H9 (cell line): ENCODE measurements around the gene STIL. TPM values are rescaled to one million over a fixed set of nuclear protein-coding genes. Genes with fewer than 3 reads are reported as not detected.

Experiments
- DNase-seq: peaks from one replicate; pipeline ENCODE4 v3.0.0-alpha.2; 2017
- H2AFZ ChIP-seq: one replicate; pipeline ENCODE4 v1.6.1; 2013; ENCODE audit warnings: mild to moderate bottlenecking, low read length, control low read depth, moderate library complexity
- H2AK5ac ChIP-seq: 2 replicates; pipeline ENCODE4 v1.6.1; 2013; ENCODE audit warnings: low read length, control low read depth, mixed read lengths; ENCODE audit not compliant: insufficient read length
- H2BK120ac ChIP-seq: one replicate; pipeline ENCODE4 v1.6.1; 2013; ENCODE audit warnings: low read depth, mild to moderate bottlenecking, low read length, control low read depth, inconsistent platforms; ENCODE audit not compliant: poor library complexity, severe bottlenecking
- H2BK12ac ChIP-seq: 2 replicates; pipeline ENCODE4 v1.6.1; 2013; ENCODE audit warnings: low read length, control low read depth, mixed read lengths, low read depth; ENCODE audit not compliant: insufficient read length
- H2BK15ac ChIP-seq: 2 replicates; pipeline ENCODE4 v1.6.1; 2013; ENCODE audit warnings: low read depth, low read length, control low read depth
- H2BK20ac ChIP-seq: one replicate; pipeline ENCODE4 v1.6.1; 2013; ENCODE audit warnings: low read depth, mild to moderate bottlenecking, low read length, control low read depth, inconsistent platforms; ENCODE audit not compliant: poor library complexity, severe bottlenecking
- H2BK5ac ChIP-seq: 2 replicates; pipeline ENCODE4 v1.6.1; 2013; ENCODE audit warnings: low read length, control low read depth, mixed read lengths; ENCODE audit not compliant: insufficient read length
- H3K14ac ChIP-seq: 2 replicates; pipeline ENCODE4 v1.6.1; 2013; ENCODE audit warnings: low read length, control low read depth; ENCODE audit not compliant: insufficient read depth
- H3K18ac ChIP-seq: 2 replicates; pipeline ENCODE4 v1.6.1; 2013; ENCODE audit warnings: low read depth, mild to moderate bottlenecking, mixed read lengths, low read length, control low read depth; ENCODE audit not compliant: insufficient read length
- H3K23ac ChIP-seq: 2 replicates; pipeline ENCODE4 v1.6.1; 2013; ENCODE audit warnings: low read length, control low read depth, mixed read lengths, low read depth; ENCODE audit not compliant: insufficient read length
- H3K23me2 ChIP-seq: 2 replicates; pipeline ENCODE4 v1.6.1; 2013; ENCODE audit warnings: low read depth, mild to moderate bottlenecking, mixed read lengths, low read length, control low read depth; ENCODE audit not compliant: insufficient read length, poor library complexity, severe bottlenecking
- H3K27ac ChIP-seq: 2 replicates; pipeline ENCODE4 v1.5.1; 2013; ENCODE audit warnings: low read length, control low read depth, mixed read lengths, low read depth; ENCODE audit not compliant: insufficient read length
- H3K27me3 ChIP-seq: 2 replicates; pipeline ENCODE4 v1.6.1; 2013; ENCODE audit warnings: low read length, control low read depth, inconsistent platforms; ENCODE audit not compliant: insufficient read depth
- H3K4ac ChIP-seq: 2 replicates; pipeline ENCODE4 v1.6.1; 2013; ENCODE audit warnings: low read depth, mild to moderate bottlenecking, control low read depth, inconsistent platforms, low read length, moderate library complexity
- H3K4me1 ChIP-seq: 2 replicates; pipeline ENCODE4 v1.6.1; 2013; ENCODE audit warnings: low read length, control low read depth, inconsistent platforms; ENCODE audit not compliant: insufficient read depth
- H3K4me2 ChIP-seq: 2 replicates; pipeline ENCODE4 v1.6.1; 2013; ENCODE audit warnings: low read length, control low read depth, mixed read lengths; ENCODE audit not compliant: insufficient read length, insufficient read depth
- H3K56ac ChIP-seq: 2 replicates; pipeline ENCODE4 v1.6.1; 2013; ENCODE audit warnings: low read depth, mild to moderate bottlenecking, mixed read lengths, low read length, control low read depth; ENCODE audit not compliant: insufficient read length
- H3K79me1 ChIP-seq: 2 replicates; pipeline ENCODE4 v1.6.1; 2013; ENCODE audit warnings: low read depth, mild to moderate bottlenecking, moderate library complexity, low read length, control low read depth, inconsistent platforms; ENCODE audit not compliant: insufficient read depth, poor library complexity, severe bottlenecking
- H3K79me2 ChIP-seq: 2 replicates; pipeline ENCODE4 v1.6.1; 2013; ENCODE audit warnings: low read length, control low read depth, inconsistent platforms; ENCODE audit not compliant: insufficient read depth
- H3K9ac ChIP-seq: 2 replicates; pipeline ENCODE4 v1.6.1; 2013; ENCODE audit warnings: low read length, control low read depth, mixed read lengths; ENCODE audit not compliant: insufficient read length; ENCODE audit errors: extremely low read depth
- H3K9me3 ChIP-seq: one replicate; pipeline ENCODE4 v1.6.1; 2013; ENCODE audit warnings: low read depth, low read length, inconsistent platforms; ENCODE audit not compliant: control insufficient read depth
- H3T11ph ChIP-seq: one replicate; pipeline ENCODE4 v1.6.1; 2013; ENCODE audit warnings: mild to moderate bottlenecking, low read length, control low read depth, inconsistent platforms
- H4K20me1 ChIP-seq: one replicate; pipeline ENCODE4 v1.6.1; 2013; ENCODE audit not compliant: control insufficient read depth, insufficient read length, insufficient read depth
- H4K5ac ChIP-seq: 2 replicates; pipeline ENCODE4 v1.6.1; 2013; ENCODE audit warnings: low read depth, mild to moderate bottlenecking, mixed read lengths, low read length, control low read depth; ENCODE audit not compliant: insufficient read length
- H4K8ac ChIP-seq: replicated peaks from 2 replicates; pipeline ENCODE4 v1.6.1; 2013; ENCODE audit warnings: low read length, control low read depth, mixed read lengths, low read depth; ENCODE audit not compliant: insufficient read length
- H4K91ac ChIP-seq: 2 replicates; pipeline ENCODE4 v1.6.1; 2013; ENCODE audit warnings: low read depth, mild to moderate bottlenecking, moderate library complexity, mixed read lengths, low read length, control low read depth; ENCODE audit not compliant: insufficient read length
- H3K27ac Mint-ChIP-seq, 3 experiments: 2 replicates in 2 of 3; 3 replicates in 1 of 3; pipeline ENCODE4 v1.8.0; 2020 to 2021; ENCODE audit warnings: mixed read lengths in 3 of 3, mild to moderate bottlenecking in 1 of 3, moderate library complexity in 1 of 3
- H3K27me3 Mint-ChIP-seq: 2 replicates; pipeline ENCODE4 v1.8.0; 2021; ENCODE audit warnings: low read depth, mild to moderate bottlenecking, moderate library complexity, mixed read lengths
- H3K36me3 Mint-ChIP-seq, 3 experiments: 2 replicates in 2 of 3; 3 replicates in 1 of 3; pipeline ENCODE4 v1.8.0; 2020 to 2021; ENCODE audit warnings: low read depth in 3 of 3, mixed read lengths in 3 of 3; ENCODE audit not compliant: insufficient read depth in 1 of 3
- H3K4me1 Mint-ChIP-seq, 2 experiments: 2 replicates each; pipeline ENCODE4 v1.8.0; 2020; ENCODE audit warnings: mixed read lengths in 2 of 2
- H3K4me3 Mint-ChIP-seq, 2 experiments: 2 replicates in 1 of 2; 3 replicates in 1 of 2; pipeline ENCODE4 v1.8.0; 2020 to 2021; ENCODE audit warnings: mild to moderate bottlenecking in 2 of 2, mixed read lengths in 2 of 2, moderate library complexity in 1 of 2
- H3K9me3 Mint-ChIP-seq, 2 experiments: 2 replicates in 1 of 2; 3 replicates in 1 of 2; pipeline ENCODE4 v1.8.0; 2020; ENCODE audit warnings: mild to moderate bottlenecking in 2 of 2, mixed read lengths in 2 of 2, moderate library complexity in 1 of 2
- WGBS: extraction: QIAGEN DNeasy Blood & Tissue Kit; methylation state at CpG from one replicate; pipeline ENCODE4 v1.1.7; 2013; ENCODE audit warnings: missing lambda C conversion rate, low lambda C conversion rate, mixed read lengths; ENCODE audit not compliant: insufficient read length; ENCODE audit errors: extremely low coverage; 5-methylcytosine and 5-hydroxymethylcytosine counted together
- total RNA-seq: library from RNA; stranded (reverse); gene quantifications from 2 replicates; pipeline ENCODE4 v1.2.1, GENCODE V29; 2021
- TF ChIP-seq, protein P1 (sequence below): fragments of 200-600 bp; sonication (generic); conservative IDR thresholded peaks from 3 replicates; pipeline ENCODE4 v1.8.0; 2021; ENCODE audit warnings: antibody characterized with exemption, mild to moderate bottlenecking

The STIL gene
- total RNA-seq, 1 experiment from 2014 or later: 26.6 TPM

GRCh38 chr1:47208374-47208850 is 105.5 kb downstream of the STIL start:
- Mint-ChIP-seq H3K27ac (no peak overlapping the region), H3K4me3 (peak overlapping the region; percentile 41 to 70), H3K9me3 (peaks cover 6 to 7% of the 10 kb centered on the region in 2 experiments; a peak in 4 of 5 replicates), H3K27me3 (peaks cover 73% of the 10 kb centered on the region), H3K36me3 (no peaks in the 10 kb centered on the region; a peak in 1 of 7 replicates), H3K4me1 (peaks cover 33 to 35% of the 10 kb centered on the region in 2 experiments)
- Histone ChIP-seq H4K91ac (no peak overlapping the region), H2BK12ac (no peak overlapping the region), H2BK15ac (no peak overlapping the region), H2BK5ac (no peak overlapping the region), H4K8ac (no peak overlapping the region), H3K23me2 (no peaks in the 10 kb centered on the region), H3K14ac (no peak overlapping the region), H3K79me1 (no peaks in the 10 kb centered on the region), H3K4ac (no peak overlapping the region), H2BK120ac (no peak overlapping the region), H3K18ac (no peak overlapping the region), H3K27me3 (no peaks in the 10 kb centered on the region; the same call in 1 of the 2 replicates), H3K23ac (no peak overlapping the region), H3K56ac (no peak overlapping the region), H2AFZ (no peak overlapping the region), H3K79me2 (no peaks in the 10 kb centered on the region), H3K4me2 (peak overlapping the region; percentile 11), H2BK20ac (no peak overlapping the region), H4K5ac (no peak overlapping the region), H3K27ac (no peak overlapping the region), H3K9me3 (no peaks in the 10 kb centered on the region), H3K4me1 (peaks cover 2% of the 10 kb centered on the region; the same call in 1 of the 2 replicates), H4K20me1 (no peaks in the 10 kb centered on the region), H2AK5ac (no peak overlapping the region), H3T11ph (no peak overlapping the region), H3K9ac (no peak overlapping the region)
- DNase-seq: peak; percentile 89
- no CpG with 5 or more reads among the region's 11 CpGs for WGBS
- TF ChIP-seq, protein P1, sequence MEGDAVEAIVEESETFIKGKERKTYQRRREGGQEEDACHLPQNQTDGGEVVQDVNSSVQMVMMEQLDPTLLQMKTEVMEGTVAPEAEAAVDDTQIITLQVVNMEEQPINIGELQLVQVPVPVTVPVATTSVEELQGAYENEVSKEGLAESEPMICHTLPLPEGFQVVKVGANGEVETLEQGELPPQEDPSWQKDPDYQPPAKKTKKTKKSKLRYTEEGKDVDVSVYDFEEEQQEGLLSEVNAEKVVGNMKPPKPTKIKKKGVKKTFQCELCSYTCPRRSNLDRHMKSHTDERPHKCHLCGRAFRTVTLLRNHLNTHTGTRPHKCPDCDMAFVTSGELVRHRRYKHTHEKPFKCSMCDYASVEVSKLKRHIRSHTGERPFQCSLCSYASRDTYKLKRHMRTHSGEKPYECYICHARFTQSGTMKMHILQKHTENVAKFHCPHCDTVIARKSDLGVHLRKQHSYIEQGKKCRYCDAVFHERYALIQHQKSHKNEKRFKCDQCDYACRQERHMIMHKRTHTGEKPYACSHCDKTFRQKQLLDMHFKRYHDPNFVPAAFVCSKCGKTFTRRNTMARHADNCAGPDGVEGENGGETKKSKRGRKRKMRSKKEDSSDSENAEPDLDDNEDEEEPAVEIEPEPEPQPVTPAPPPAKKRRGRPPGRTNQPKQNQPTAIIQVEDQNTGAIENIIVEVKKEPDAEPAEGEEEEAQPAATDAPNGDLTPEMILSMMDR: no peak
